ENCODE measurements around the gene VWA5B1. TPM values are rescaled to one million over a fixed set of nuclear protein-coding genes. Genes with fewer than 3 reads are reported as not detected.

The VWA5B1 gene
- total RNA-seq, 4 donors from 2014 or later: 0.12 TPM; not detected in 3

DNA sequence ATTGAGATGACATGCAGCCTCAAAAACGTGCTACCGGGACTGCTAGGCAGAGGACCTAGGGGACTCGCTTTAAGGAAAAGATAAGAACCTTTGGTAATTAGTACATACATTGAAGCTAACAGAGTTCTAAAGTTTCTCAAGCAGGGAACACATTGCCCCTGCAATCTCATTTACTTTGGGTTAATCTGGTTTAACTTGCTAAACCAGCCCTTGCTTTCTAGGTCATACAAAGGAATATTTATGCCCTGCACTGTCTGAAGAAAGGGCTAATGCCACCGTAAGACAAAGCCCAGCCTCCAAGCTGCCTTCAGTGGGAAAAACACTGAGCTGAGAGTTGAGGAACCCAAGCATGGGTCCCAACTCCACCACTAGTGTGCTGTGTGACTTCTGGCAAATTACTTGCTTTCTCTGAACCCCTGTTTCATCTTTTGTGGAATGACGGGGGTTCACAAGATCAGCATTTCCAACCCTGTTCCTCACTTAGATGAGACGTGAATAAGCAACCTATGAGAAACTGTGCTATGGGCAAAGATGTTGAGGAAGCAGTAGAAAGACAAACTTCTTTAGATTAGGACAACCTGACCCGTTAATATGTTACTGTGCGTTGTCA lies 66.3 kb downstream of the VWA5B1 start:
- Histone ChIP-seq H3K4me3 (no peak overlapping the region), H3K36me3 (no peaks in the 10 kb centered on the region), H3K27ac (no peak overlapping the region), H3K4me1 (peaks cover 0 to 17% (median 12%) of the 10 kb centered on the region in 3 donors), H3K9me3 (no peaks in the 10 kb centered on the region), H3K27me3 (peaks cover 52% of the 10 kb centered on the region)
- ATAC-seq: no peak
- no peak for TF ChIP-seq CTCF (IDR thresholded peaks at IDR 0.05)
- TF ChIP-seq POLR2AphosphoS5 (IDR thresholded peaks at IDR 0.05): no peak
- no peak for TF ChIP-seq POLR2A (IDR thresholded peaks at IDR 0.05)
- TF ChIP-seq EP300 (IDR thresholded peaks at IDR 0.05): no peak
- WGBS, 2 donors (ENCODE audit: low coverage in 1 of 2): 70 to 83% methylated on average over 4 to 8 of the region's 8 CpGs

GRCh38 chr1:20357796-20358195 lies 67.1 kb downstream of the VWA5B1 start:
- Histone ChIP-seq H3K27me3 (peaks cover 52% of the 10 kb centered on the region), H3K27ac (no peak overlapping the region)
- WGBS, 2 donors (ENCODE audit: low coverage in 1 of 2): 60 to 73% methylated on average over 1 to 2 of the region's 8 CpGs

DNA sequence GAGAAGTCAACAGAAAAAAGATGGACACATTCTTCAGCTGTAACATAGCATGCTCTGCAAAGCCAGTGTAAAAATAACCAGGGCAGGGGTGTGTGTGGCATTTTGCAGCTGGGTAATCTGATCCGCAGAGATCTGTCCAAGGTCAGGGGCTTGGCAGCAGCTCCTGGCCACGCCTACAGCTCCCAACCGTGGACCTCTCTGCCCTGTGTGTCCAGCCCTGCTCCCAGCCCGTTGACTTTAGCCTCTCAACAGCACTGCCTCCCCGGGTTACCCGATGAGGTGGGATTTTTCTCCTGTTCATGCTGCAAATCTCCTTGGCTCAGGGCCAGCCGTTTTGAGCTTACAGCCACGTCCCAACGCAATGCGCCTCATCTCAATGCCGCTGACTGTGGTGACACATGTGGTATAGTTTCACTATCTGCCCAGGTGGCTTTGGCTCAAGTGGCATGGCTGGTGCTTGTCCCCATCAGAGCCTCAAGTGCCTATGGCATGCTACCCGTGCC lies 68.1 kb downstream of the VWA5B1 start:
- H3K27me3 ChIP-seq: peaks cover 53% of the 10 kb centered on the region
- peak; percentile 63 for ATAC-seq
- no peak overlapping the region for H3K4me3 ChIP-seq
- peak overlapping the region in 1 of 4 donors; percentile 15 for H3K27ac ChIP-seq
- TF ChIP-seq POLR2A (IDR thresholded peaks at IDR 0.05) (no peak), POLR2AphosphoS5 (IDR thresholded peaks at IDR 0.05) (peak; percentile 33)
- 0 to 100% methylated on average over 1 to 3 of the region's 12 CpGs for WGBS, 2 donors (ENCODE audit: low coverage in 1 of 2)
- no peaks in the 10 kb centered on the region for H3K9me3 ChIP-seq
- peaks cover 0 to 17% (median 12%) of the 10 kb centered on the region in 3 donors for H3K4me1 ChIP-seq
- no peaks in the 10 kb centered on the region for H3K36me3 ChIP-seq

More at GRCh38 chr1:20357796-20358195, 67.1 kb downstream of the VWA5B1 start:
- Histone ChIP-seq H3K36me3 (no peaks in the 10 kb centered on the region), H3K9me3 (no peaks in the 10 kb centered on the region), H3K4me3 (no peak overlapping the region), H3K4me1 (peaks cover 0 to 17% (median 12%) of the 10 kb centered on the region in 3 donors)
- no peak for TF ChIP-seq POLR2AphosphoS5 (IDR thresholded peaks at IDR 0.05)
- TF ChIP-seq POLR2A (IDR thresholded peaks at IDR 0.05): no peak
- no peak for TF ChIP-seq EP300 (IDR thresholded peaks at IDR 0.05)
- TF ChIP-seq CTCF (IDR thresholded peaks at IDR 0.05): no peak
- no peak for ATAC-seq

GRCh38 chr1:20359451-20360330 lies 69.0 kb downstream of the VWA5B1 start:
- no peak overlapping the region for H3K4me3 ChIP-seq
- no peak overlapping the region for H3K27ac ChIP-seq
- no peak for TF ChIP-seq EP300 (IDR thresholded peaks at IDR 0.05)
- no peak for TF ChIP-seq CTCF (IDR thresholded peaks at IDR 0.05)
- TF ChIP-seq POLR2A (IDR thresholded peaks at IDR 0.05): no peak
- TF ChIP-seq POLR2AphosphoS5 (IDR thresholded peaks at IDR 0.05): no peak
- H3K9me3 ChIP-seq: no peaks in the 10 kb centered on the region
- WGBS, 2 donors (ENCODE audit: low coverage in 1 of 2): 78 to 80% methylated on average over 5 to 11 of the region's 15 CpGs
- peaks cover 58% of the 10 kb centered on the region for H3K27me3 ChIP-seq
- no peak for ATAC-seq
- no peaks in the 10 kb centered on the region for H3K36me3 ChIP-seq
- H3K4me1 ChIP-seq: peaks cover 0 to 17% (median 12%) of the 10 kb centered on the region in 3 donors

DNA sequence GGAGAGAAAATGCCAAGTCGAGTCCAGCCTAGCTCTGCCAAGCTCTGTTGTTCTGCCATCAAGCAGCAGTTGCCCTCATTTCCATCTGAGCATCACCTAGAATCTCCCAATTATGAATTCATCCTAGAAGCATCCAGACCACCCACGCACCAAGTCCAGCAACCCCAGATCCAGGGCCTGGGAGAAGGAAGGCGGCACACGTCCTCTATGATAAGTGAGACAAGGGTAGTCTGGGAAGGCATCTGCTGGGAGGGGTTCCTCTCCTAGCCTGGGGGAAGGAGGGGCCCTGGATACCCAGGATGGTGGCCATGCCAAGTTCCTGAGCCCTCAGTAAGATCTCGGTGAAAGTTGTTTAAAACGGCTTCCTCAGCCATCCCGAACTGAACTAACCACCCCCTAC lies 70.7 kb downstream of the VWA5B1 start:
- H3K4me1 ChIP-seq: peaks cover 0 to 27% (median 14%) of the 10 kb centered on the region in 3 donors
- WGBS, 2 donors (ENCODE audit: low coverage in 1 of 2): 100% methylated on average over 1 of the region's 7 CpGs; no CpG with 5 or more reads in 1 of the 2 donors
- no peak overlapping the region for H3K27ac ChIP-seq
- ATAC-seq: no peak
- H3K27me3 ChIP-seq: peaks cover 62% of the 10 kb centered on the region
- TF ChIP-seq POLR2AphosphoS5 (IDR thresholded peaks at IDR 0.05): no peak
- no peak for TF ChIP-seq EP300 (IDR thresholded peaks at IDR 0.05)
- no peak for TF ChIP-seq POLR2A (IDR thresholded peaks at IDR 0.05)
- no peak for TF ChIP-seq CTCF (IDR thresholded peaks at IDR 0.05)
- no peaks in the 10 kb centered on the region for H3K9me3 ChIP-seq
- H3K4me3 ChIP-seq: no peak overlapping the region
- no peaks in the 10 kb centered on the region for H3K36me3 ChIP-seq

All from gastroesophageal sphincter (tissue), 4 donors.